ENCODE measurements around the gene KCNK5. TPM values are rescaled to one million over a fixed set of nuclear protein-coding genes. Genes with fewer than 3 reads are reported as not detected.

The KCNK5 gene
- total RNA-seq, 1 donor from 2014 or later: 36.7 TPM

DNA sequence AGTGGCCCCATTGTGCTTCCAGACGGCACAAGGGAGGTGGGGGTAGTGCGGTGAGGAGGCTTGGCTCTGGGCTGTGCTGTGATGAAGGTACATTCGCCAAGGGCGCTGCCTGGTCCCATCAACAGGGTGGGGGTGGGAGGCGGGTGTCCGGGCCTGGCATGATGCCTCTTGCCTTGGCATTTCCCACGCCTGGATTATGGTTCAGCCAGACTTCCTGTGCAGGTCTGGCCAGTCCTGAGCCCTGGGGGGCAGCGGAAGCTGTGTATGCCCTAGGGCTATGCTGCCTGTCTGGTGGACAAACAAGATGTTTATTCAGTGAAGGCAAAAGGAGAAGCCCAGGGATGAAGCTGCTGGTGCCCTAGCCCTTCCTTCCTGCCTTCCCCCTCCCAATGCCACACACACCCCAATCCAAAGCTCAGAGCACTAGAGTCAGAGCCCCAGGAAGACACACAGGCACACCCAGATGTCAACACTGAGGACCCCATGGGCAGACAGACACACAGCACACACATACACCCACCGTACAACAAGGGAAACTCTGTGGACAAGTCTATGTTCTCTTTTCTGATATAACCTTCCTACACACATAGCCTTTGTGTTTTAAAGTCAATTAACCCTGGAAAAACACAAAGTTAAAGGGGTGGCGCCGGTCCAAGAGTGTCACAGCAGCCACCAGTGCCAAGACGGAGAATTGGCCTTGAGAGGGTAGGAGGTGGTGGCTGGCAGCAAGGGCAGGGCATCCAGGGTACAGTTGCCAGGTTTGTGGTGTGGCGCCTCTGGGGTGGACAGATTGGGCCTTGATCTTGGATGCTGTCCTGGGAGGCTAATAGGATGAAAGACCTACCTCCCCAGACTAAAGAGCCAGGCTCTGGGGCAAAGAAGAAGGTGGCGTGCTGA lies 59.6 kb downstream of the KCNK5 start:
- Mint-ChIP-seq H3K9me3 (peaks cover 3% of the 10 kb centered on the region), H3K4me1 (ENCODE audit: low read depth) (peaks cover 6% of the 10 kb centered on the region), H3K36me3 (ENCODE audit: low read depth) (peaks cover 4% of the 10 kb centered on the region), H3K27ac (no peak overlapping the region), H3K27me3 (ENCODE audit: insufficient read depth) (no peaks in the 10 kb centered on the region), H3K4me3 (no peak overlapping the region)
- intact Hi-C loops (cut with micrococcal nuclease): loop anchor here (1.0 kb wide), 1 partner anchor 140 kb away; no protein-coding TSS in a partner anchor
- DNase-seq (ENCODE audit: low spot score): no peak

DNA sequence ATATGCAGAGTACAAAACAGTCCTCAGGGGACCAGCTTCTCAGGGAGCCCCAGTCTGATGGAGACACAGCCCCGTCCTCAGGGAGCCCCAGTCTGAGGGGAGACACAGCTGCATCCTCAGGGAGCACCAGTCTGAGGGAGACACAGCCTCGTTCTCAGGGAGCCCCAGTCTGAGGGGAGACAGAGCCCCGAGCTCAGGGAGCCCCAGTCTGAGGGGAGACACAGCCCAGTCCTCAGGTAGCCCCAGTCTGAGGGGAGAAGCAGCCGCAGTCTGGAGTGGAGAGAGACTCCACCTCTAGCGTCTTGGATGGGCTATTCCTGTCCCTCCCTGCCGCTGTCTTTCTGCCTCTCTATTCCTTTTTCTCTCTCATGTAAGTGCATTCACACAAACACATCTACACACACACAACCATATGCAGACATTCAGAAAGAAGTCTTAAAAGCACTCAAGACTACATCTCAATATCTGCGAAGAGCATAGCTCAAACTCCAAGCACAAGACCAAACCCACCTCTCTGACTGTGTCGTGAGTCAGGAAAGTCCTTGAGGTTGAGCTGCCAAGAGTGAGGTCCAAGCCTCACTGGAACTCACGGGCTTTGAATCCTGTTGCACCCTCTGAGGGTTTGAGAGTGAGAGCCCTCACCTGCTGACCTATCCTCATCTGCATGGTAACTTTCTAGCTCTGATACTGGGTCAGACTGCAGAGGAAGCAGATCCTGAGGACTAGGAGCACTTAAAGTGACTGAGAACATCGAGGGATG lies 61.2 kb downstream of the KCNK5 start:
- no peak overlapping the region for H3K4me3 Mint-ChIP-seq
- no peak overlapping the region for H3K27ac Mint-ChIP-seq
- H3K9me3 Mint-ChIP-seq: peaks cover 3% of the 10 kb centered on the region
- H3K36me3 Mint-ChIP-seq (ENCODE audit: low read depth): peaks cover 2% of the 10 kb centered on the region
- intact Hi-C loops (cut with micrococcal nuclease): loop anchor here (2.0 kb wide), 2 partner anchors 139 to 295 kb away; no protein-coding TSS in a partner anchor
- no peak for DNase-seq (ENCODE audit: low spot score)
- H3K27me3 Mint-ChIP-seq (ENCODE audit: insufficient read depth): no peaks in the 10 kb centered on the region
- H3K4me1 Mint-ChIP-seq (ENCODE audit: low read depth): peaks cover 6% of the 10 kb centered on the region

DNA sequence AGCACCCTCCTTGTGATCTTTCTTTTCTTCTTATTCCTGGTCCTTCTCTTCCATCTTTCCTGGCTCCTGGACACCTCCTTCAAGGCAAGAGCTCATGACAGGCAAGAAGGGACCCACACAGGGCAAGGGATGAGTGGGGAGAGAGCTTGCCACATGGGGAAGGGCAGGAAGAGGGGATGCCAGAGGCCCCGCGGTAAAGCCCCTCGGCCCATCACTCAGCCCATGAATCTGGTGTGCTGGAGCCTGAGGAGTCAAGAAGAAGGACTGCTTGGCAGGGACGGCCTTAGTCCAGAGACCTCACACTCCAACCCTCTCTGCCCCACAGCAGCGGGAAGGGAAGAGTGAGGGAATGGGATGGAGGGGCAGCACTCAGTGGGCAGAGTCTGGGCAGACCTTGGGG lies 62.0 kb downstream of the KCNK5 start:
- no peak overlapping the region for H3K27ac Mint-ChIP-seq
- intact Hi-C loops (cut with micrococcal nuclease): loop anchor here (2.0 kb wide), 2 partner anchors 139 to 295 kb away; no protein-coding TSS in a partner anchor

DNA sequence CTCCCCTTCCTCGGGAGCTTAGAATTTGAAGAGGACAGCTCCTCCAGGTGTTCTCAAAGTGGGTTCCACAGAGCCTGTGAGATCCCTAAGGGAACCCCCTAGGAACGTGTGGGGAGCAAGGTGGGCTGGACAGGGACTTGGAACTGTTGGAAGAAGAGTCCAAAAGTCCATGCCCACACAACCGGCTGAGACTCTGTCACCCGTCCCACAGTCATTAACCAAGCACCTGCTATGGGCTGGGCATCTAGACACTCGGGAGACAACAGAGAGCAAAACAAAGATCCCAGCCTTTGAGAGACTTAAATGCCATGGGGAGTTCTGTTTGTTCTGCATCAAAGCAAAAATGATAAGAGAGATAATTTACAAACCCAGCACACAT lies 62.4 kb downstream of the KCNK5 start:
- Mint-ChIP-seq H3K4me1 (ENCODE audit: low read depth) (peaks cover 6% of the 10 kb centered on the region), H3K27me3 (ENCODE audit: insufficient read depth) (no peaks in the 10 kb centered on the region), H3K36me3 (ENCODE audit: low read depth) (peaks cover 2% of the 10 kb centered on the region)

More for the DNA sequence above, 62.0 kb downstream of the KCNK5 start:
- peaks cover 2% of the 10 kb centered on the region for H3K36me3 Mint-ChIP-seq (ENCODE audit: low read depth)
- H3K4me1 Mint-ChIP-seq (ENCODE audit: low read depth): peaks cover 6% of the 10 kb centered on the region
- DNase-seq (ENCODE audit: low spot score): no peak
- peaks cover 3% of the 10 kb centered on the region for H3K9me3 Mint-ChIP-seq
- H3K27me3 Mint-ChIP-seq (ENCODE audit: insufficient read depth): no peaks in the 10 kb centered on the region
- H3K4me3 Mint-ChIP-seq: no peak overlapping the region

DNA sequence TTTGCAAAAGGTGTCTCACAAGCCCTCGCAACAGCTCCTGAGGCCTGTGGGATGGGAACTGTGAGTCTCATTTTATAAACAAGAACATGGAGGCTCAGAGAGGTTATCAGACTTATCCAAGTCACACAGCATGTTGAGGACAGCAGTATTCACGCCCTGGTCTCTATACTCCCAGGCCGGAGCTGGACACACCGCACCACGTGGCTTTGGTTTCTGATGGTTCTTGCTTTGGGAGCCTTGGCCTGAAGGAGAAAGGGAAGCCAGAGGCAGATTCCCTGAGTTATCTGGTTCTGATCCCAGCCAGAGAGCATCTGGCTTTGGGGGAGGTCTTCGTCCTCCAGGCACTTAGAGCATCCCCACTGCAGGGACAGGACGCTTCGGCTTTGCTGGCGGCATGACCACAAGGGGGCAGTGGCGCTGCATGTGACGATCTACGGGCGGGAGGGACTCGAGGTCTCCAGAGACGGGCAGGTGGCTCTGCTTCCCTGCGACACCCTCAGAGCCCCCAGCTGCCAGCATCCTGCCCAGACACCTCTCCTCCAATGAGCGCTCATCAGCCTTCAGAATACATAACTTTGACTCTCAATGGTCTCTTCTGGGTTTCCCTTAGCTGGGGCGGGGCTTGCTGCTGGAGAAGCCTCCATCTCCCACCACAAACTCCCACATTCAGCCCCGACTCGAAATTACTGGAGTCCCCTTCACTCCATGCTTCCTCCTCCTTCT lies 62.9 kb downstream of the KCNK5 start:
- no peak overlapping the region for H3K4me3 Mint-ChIP-seq
- peaks cover 3% of the 10 kb centered on the region for H3K27me3 Mint-ChIP-seq (ENCODE audit: insufficient read depth)
- intact Hi-C loops (cut with micrococcal nuclease): loop anchor here (1.0 to 2.0 kb wide), 8 partner anchors 63 to 294 kb away; partner anchors contain the start of gene KCNK5
- peaks cover under 1% of the 10 kb centered on the region for H3K9me3 Mint-ChIP-seq
- H3K27ac Mint-ChIP-seq: no peak overlapping the region
- peaks cover 2% of the 10 kb centered on the region for H3K36me3 Mint-ChIP-seq (ENCODE audit: low read depth)
- H3K4me1 Mint-ChIP-seq (ENCODE audit: low read depth): peaks cover 6% of the 10 kb centered on the region
- peak; percentile 71 for DNase-seq (ENCODE audit: low spot score)

More for the DNA sequence above, 62.4 kb downstream of the KCNK5 start:
- Mint-ChIP-seq H3K27ac (no peak overlapping the region), H3K9me3 (peaks cover 3% of the 10 kb centered on the region), H3K4me3 (no peak overlapping the region)
- no peak for DNase-seq (ENCODE audit: low spot score)
- intact Hi-C loops (cut with micrococcal nuclease): loop anchor here (1.0 to 2.0 kb wide), 8 partner anchors 62 to 294 kb away; partner anchors contain the start of gene KCNK5

DNA sequence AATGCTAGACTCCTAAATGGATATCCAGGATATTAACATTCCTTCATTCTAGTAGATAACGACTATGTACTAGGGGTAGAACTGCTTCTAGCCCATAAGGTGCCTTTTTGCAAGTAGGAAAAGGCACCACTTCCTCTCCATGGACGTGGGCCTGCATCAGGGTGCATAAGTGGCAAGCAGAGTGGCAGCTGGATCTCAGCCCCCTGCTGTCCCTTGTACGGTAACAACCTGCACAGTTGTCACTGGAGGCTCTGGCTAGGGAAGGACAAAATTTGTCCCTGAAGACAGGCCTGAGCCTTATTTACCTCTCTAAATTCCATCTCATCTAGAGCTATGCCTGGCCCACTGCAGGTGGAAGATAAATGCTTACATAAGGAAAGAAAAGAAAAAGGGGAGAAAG lies 71.8 kb downstream of the KCNK5 start:
- Mint-ChIP-seq H3K4me1 (ENCODE audit: low read depth) (peaks cover 18% of the 10 kb centered on the region), H3K27me3 (ENCODE audit: insufficient read depth) (peaks cover 4% of the 10 kb centered on the region), H3K4me3 (no peak overlapping the region), H3K27ac (no peak overlapping the region), H3K9me3 (peaks cover 3% of the 10 kb centered on the region), H3K36me3 (ENCODE audit: low read depth) (peaks cover 2% of the 10 kb centered on the region)
- DNase-seq (ENCODE audit: low spot score): no peak
- intact Hi-C loops (cut with micrococcal nuclease): no loop called here

DNA sequence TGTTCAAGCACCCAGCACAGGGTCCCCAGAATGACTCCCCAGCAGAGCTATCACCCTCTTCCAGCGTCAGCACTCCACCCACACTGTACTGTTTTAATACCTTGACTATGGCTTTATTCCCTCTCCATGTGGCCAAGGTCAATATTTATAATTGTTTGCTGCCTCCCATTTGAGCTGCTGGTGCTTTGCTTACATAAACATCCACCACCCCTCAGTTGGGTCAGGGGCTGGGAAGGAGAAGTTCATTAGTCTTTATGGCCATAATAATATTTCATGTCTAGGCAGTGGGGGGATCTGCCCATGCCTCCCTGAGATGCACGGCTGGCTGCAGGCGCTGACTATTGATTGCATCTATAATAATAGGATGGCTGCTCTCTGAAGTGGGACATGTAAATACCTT lies 72.5 kb downstream of the KCNK5 start:
- intact Hi-C loops (cut with micrococcal nuclease): no loop called here
- peaks cover 4% of the 10 kb centered on the region for H3K27me3 Mint-ChIP-seq (ENCODE audit: insufficient read depth)

DNA sequence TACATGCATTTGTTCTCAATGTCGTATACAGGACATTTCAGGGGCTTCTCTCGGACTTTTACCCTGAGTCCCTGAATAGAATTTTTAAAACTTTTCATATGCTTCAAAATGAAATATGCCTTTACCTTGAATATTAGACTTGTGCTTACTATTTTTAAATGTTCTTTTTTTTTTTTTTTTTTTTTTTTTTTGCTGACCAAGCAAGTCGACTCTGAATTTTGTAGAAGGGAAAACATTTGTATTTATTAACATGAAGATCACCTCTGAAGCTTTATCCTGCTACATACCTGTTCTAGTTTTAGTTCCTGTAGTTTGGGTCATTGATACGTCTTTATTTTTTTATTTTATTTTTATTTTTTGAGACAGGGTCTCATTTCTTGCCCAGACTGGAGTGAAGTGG lies 74.6 kb downstream of the KCNK5 start:
- intact Hi-C loops (cut with micrococcal nuclease): loop anchor here (5.0 kb wide), 4 partner anchors 67 to 282 kb away; no protein-coding TSS in a partner anchor
- Mint-ChIP-seq H3K27ac (peak overlapping the region; percentile 63), H3K4me1 (ENCODE audit: low read depth) (peaks cover 33% of the 10 kb centered on the region)

More for the DNA sequence above, 72.5 kb downstream of the KCNK5 start:
- Mint-ChIP-seq H3K27ac (no peak overlapping the region), H3K9me3 (peaks cover 3% of the 10 kb centered on the region), H3K36me3 (ENCODE audit: low read depth) (peaks cover 2% of the 10 kb centered on the region), H3K4me1 (ENCODE audit: low read depth) (peaks cover 25% of the 10 kb centered on the region), H3K4me3 (no peak overlapping the region)
- no peak for DNase-seq (ENCODE audit: low spot score)

DNA sequence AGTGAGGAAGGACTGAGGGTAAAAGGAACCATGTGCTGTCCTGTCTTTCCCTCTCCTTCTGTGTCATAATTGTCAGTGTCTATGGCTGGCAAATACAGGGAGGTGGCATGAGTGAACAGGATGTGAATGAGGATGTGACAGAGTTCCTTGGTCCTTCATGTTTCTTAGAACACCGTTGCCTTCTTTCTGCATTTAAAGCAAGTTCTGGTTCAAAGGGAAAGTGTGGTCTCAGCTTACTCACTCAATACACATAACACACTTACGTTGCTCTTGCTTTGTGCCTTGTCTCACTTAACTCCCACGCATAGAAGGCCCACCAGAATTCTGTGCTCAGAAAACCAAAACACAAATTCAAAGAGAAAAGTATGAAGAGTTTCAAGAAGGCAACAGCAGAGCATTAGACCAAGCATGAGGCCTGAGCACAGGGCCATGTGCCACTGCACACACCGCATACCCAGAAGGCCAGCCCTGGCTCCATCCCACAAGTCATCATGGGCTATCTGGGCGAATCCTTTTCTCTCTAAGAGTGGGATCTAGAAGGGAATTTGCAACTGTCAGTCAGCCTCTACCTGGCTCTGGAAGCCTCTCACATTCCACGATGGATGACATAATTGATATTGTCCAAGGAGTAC lies 75.4 kb downstream of the KCNK5 start:
- H3K9me3 Mint-ChIP-seq: no peaks in the 10 kb centered on the region
- intact Hi-C loops (cut with micrococcal nuclease): loop anchor here (1.0 to 5.0 kb wide), 5 partner anchors 40 to 282 kb away; no protein-coding TSS in a partner anchor

More for the DNA sequence above, 74.6 kb downstream of the KCNK5 start:
- peaks cover 2% of the 10 kb centered on the region for H3K36me3 Mint-ChIP-seq (ENCODE audit: low read depth)
- peaks cover 4% of the 10 kb centered on the region for H3K27me3 Mint-ChIP-seq (ENCODE audit: insufficient read depth)
- peaks cover 3% of the 10 kb centered on the region for H3K9me3 Mint-ChIP-seq
- no peak for DNase-seq (ENCODE audit: low spot score)
- no peak overlapping the region for H3K4me3 Mint-ChIP-seq

DNA sequence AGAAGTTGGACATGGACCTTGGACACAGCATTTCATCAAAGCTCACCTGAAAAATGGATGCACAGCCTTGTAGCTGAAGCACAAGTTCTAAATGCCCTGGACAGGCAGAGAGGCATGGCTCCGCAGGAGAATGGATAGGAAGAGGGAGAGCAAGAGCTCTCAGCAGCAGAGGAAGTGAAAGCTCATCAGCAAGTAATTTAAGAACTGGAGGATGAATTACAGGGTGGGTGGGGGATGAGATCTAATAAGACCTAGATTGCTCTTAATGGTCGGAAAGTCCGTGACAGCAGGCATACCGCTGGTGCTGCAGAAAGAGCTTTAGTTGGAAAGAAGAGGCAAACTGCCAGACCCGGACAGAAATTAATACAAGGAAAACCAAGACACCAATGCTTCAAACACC lies 77.0 kb downstream of the KCNK5 start:
- H3K36me3 Mint-ChIP-seq (ENCODE audit: low read depth): no peaks in the 10 kb centered on the region
- no peak for DNase-seq (ENCODE audit: low spot score)
- no peak overlapping the region for H3K27ac Mint-ChIP-seq
- intact Hi-C loops (cut with micrococcal nuclease): loop anchor here (5.0 kb wide), 4 partner anchors 65 to 280 kb away; no protein-coding TSS in a partner anchor
- H3K4me3 Mint-ChIP-seq: no peak overlapping the region
- peaks cover 28% of the 10 kb centered on the region for H3K4me1 Mint-ChIP-seq (ENCODE audit: low read depth)
- H3K9me3 Mint-ChIP-seq: no peaks in the 10 kb centered on the region
- peaks cover 6% of the 10 kb centered on the region for H3K27me3 Mint-ChIP-seq (ENCODE audit: insufficient read depth)

More for the DNA sequence above, 75.4 kb downstream of the KCNK5 start:
- Mint-ChIP-seq H3K4me3 (no peak overlapping the region), H3K36me3 (ENCODE audit: low read depth) (no peaks in the 10 kb centered on the region), H3K27me3 (ENCODE audit: insufficient read depth) (peaks cover 6% of the 10 kb centered on the region), H3K4me1 (ENCODE audit: low read depth) (peaks cover 33% of the 10 kb centered on the region), H3K27ac (peak overlapping the region; percentile 55)
- DNase-seq (ENCODE audit: low spot score): no peak

DNA sequence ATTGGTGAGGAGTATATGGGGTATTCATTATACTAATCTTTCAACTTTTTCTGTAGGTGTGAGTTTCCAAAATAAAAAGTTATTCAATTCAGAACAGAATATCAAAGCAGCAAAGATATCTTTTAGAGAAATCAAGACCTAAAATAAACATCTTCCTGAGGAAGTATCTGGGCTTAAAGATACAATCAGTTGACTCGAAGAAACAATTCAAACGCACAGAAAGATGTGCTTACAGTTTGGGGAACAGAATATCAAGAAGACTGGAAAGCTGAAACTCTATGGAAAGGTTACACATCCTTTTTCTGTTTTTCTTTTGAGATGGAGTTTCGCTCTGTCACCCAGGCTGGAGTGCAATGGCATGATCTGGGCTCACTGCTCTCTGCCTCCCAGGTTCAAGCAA lies 78.1 kb downstream of the KCNK5 start:
- Mint-ChIP-seq H3K36me3 (ENCODE audit: low read depth) (no peaks in the 10 kb centered on the region), H3K27ac (no peak overlapping the region), H3K4me1 (ENCODE audit: low read depth) (peaks cover 28% of the 10 kb centered on the region), H3K9me3 (no peaks in the 10 kb centered on the region), H3K27me3 (ENCODE audit: insufficient read depth) (peaks cover 6% of the 10 kb centered on the region), H3K4me3 (no peak overlapping the region)
- intact Hi-C loops (cut with micrococcal nuclease): loop anchor here (5.0 kb wide), 4 partner anchors 64 to 279 kb away; no protein-coding TSS in a partner anchor
- no peak for DNase-seq (ENCODE audit: low spot score)

All from activated T-helper 1 cell treated with anti-CD3 and anti-CD28 coated beads, Interleukin-12 subunit alpha, Interleukin-12 subunit beta, Interleukin-2, Interleukin-4 antibody, amounts not matched to agents 30 ng/mL and 10 ng/mL and 1 ng/mL, durations not matched to agents 14 hours and 24 hours and 36 hours (primary cell).